Activated CD4-positive, alpha-beta T cell treated with anti-CD3 and anti-CD28 coated beads, Interleukin-2, amount 50 U/mL, for 1 hour (primary cell): ENCODE data around the gene KCNN3.

Experiments used
- DNase-seq: peaks from one replicate; pipeline ENCODE4 v3.0.0-alpha.2; 2020

Gene KCNN3

GRCh38 chr1:154810571-154810970 is 59.5 kb downstream of the KCNN3 start:
- DNase-seq: no peak

- DNase-seq: no peak
These were observed 60.4 kb downstream of the KCNN3 start for GRCh38 chr1:154809436-154810413.

- no peak for DNase-seq
These were observed 61.2 kb downstream of the KCNN3 start for GRCh38 chr1:154808909-154809262.

DNA sequence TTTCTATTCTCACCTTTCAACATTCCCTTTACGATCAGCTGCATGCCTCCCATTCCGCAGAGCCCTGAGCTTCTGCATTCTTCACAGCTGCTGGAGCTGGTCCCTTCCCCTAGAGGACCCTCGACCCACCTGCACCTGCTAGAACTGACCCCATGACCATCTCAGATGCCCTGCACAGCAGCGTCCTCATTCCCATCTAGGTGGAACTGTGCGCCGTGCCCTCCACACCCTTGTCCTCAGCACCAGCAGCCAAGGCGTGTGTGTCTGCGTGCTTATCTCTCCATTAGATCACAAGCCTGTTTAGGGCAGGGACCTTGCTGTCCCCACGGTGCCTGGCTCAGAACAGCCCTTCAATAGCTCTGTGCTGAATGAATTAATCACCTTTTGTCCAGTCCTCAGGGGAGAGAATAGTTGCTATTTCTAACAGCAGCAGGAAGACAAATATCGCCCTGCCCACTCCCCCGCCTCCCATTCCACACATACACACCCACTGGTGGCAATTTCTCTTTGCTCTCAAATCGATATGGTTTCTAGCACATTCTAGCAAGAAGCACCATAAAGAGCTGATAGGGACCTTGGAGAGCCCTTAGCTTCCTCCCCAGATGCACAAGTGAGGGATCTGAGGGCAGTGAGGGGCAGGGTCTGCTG is 61.7 kb downstream of the KCNN3 start:
- no peak for DNase-seq

DNA sequence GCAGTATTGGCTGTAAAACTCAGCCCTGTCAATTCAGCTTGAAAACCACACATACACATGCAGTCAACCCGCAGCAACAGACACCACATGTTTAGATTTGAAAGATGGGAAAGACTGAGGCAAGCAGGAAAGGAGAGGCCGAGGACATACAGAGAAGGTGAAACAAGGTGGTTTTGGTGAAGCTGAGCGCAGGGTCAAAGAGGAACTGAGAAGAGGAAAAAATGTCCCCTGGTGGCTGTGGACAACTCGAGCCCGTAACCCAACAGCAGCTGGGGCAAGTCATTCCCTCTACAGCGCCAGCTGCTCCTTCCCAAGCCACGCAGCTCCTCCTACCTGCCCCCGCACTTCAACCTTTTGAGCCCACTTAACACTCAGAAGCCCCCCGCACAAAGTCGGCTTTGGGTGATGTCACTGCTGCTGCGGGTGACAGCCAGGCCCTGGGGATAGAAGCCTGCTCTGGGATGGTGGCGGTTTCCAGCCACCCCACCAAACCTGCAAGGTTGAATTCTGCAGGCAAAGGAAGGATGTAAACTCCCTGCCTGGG is 63.0 kb downstream of the KCNN3 start:
- DNase-seq: no peak

DNA sequence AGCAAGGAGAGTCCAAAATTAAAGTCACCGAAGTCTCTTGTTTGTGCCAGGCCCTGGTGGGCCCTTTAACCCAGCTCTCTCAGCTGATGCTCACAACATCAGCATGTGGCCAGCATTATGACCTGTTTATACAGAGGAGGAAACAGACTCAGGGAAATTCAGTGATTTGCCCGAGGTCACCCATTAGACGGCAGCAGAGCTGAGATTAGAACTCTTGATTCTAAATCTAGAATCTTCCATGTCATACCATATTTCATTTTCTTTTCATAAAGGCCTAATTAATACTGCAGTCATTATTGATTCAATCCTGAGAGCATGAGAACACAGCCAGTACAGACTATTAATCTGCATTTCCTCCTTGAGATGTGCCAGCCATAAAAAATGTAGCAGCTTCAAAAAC is 63.7 kb downstream of the KCNN3 start:
- no peak for DNase-seq

DNA sequence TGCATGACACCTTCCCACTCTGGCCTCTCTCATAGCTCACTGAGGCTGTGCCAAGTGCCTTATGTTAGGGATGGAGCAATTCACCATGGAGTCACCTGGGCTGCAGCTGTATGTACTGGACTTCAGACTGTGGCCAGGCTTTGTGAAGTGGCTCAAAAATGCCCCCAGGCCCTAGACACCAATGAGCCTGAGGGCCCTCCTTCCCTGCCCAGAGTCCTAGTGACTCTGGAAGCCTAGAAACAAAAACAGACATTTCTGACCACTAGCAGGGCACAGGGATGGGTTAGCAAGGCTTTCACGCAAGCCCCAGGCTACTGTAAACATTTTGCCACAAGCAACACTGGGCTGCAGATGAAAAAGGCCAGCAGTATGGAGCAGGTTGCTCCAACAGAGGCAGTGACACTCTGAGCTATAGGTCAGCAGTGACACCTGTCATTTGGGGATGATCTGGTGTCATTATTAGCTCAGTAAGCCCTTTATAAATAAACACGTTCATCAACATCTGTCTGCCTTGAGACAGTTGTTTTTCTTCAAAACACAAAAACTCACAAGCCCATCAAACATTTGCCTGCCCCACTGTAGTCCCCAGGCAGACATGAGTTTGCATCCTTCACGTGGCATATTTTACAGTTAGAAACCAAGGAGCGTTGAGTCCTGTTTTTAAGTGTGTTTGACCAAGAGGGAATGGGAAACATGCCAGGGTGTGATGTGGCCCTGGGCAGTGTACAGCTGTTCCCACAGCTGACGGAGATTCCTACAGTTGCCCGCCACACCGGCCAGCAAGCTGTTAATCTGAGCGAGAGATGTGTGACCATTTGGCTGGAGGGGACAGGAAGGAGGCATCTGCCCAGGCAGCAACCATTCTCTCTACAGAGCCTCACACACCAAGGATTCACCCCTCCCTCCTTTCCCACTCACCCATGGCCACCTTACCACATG is 66.8 kb downstream of the KCNN3 start:
- no peak for DNase-seq

DNA sequence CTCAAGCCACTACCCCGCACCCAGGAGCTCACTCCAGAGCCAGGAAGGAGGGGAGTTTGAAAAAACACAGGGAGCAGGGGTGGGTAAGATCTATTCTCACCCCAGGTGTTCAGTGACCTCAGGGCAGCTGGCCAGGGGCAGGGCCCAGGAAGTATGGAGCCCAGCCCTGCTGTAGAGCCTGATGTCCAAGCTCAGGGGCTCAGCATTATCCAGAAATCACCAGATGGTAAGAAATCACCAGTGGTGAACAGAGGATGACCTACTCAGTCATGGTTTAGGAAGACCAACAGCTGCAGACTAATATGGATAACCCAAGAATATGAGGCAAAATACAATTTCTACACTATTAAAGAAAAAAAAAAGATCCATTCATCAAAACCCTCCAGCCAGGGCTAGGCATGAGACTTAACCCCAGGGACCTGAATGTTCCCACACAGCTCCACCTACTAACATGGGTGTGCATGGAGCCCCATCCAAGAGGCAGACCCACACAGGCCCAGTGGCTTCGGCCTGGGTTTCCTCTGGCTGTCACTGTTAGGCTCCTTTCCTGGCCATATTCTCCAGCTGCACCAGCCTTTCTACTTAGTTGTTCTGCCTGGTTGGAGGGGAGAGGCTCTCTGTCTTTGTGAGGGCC is 67.6 kb downstream of the KCNN3 start:
- DNase-seq: no peak

- DNase-seq: no peak
These were observed 68.7 kb downstream of the KCNN3 start for GRCh38 chr1:154801234-154802011.

- DNase-seq: no peak
These were observed 70.9 kb downstream of the KCNN3 start for GRCh38 chr1:154799188-154799587.

DNA sequence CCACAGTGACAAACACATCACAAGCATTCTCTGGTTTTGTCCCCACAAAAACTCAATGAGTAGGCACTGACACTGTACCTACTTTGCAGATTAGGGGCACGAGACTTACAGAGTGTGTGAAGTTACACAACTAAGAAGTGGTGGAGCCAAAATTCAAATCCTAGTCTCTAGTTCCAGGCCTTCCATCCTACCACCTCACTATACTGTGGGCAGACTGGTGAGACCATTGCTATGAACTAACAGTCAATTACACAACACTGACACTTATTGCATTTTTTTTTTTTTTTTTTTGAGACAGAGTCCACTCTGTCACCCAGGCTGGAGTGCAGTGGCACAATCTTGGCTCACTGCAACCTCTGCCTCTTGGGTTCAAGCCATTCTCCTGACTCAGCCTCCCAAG is 71.4 kb downstream of the KCNN3 start:
- no peak for DNase-seq

GRCh38 chr1:154797175-154797574 is 72.9 kb downstream of the KCNN3 start:
- DNase-seq: no peak

DNA sequence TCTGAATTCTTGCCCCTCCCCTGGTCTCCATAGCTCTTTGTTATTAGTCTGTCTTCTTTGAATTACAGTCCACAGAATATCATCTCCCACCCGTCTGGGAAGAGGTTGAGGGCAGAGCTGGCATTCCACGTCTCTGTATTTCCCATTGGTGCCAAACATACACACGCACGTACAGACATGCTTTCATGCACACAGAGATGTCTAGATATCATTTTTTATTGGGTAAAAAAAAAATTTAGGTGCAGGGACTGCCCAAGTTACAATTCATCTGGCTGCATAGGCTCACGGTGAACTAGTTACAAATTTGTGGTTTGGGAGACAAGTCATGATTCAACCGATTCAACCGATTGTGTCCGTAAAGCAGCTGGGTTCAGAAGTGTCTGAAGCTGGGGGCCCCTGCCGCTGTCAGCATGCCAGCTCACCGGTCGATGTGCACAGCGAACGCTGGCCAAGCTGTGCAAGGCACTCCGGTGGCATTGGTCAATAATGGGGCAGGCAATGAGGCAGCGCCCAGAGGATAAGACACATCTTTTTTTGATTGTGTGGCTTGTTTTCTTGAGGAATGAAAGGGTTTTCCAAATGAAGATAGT is 73.7 kb downstream of the KCNN3 start:
- no peak for DNase-seq

- DNase-seq: no peak
These were observed 75.5 kb downstream of the KCNN3 start for GRCh38 chr1:154794608-154795007.

DNA sequence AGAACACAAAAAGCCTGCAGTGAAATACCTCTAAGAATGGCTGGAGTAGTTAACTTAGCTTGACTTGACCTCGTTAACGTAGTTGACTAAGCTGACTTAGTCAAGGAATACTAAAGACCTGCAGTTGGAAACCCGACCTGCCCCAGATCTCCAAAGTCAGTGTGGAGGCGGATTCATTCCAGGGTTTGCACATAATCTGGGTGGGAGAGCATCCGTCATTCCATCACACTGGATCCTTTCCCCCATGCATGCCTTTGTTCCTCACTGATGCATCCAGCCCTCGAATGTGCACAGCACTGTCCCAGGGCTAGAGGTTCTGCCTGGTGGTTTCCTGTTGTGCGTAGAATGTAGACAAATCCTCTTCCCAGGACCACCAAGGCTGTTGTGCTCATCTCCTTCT is 76.4 kb downstream of the KCNN3 start:
- DNase-seq: no peak

- no peak for DNase-seq
These were observed 77.2 kb downstream of the KCNN3 start for GRCh38 chr1:154792899-154793298.

DNA sequence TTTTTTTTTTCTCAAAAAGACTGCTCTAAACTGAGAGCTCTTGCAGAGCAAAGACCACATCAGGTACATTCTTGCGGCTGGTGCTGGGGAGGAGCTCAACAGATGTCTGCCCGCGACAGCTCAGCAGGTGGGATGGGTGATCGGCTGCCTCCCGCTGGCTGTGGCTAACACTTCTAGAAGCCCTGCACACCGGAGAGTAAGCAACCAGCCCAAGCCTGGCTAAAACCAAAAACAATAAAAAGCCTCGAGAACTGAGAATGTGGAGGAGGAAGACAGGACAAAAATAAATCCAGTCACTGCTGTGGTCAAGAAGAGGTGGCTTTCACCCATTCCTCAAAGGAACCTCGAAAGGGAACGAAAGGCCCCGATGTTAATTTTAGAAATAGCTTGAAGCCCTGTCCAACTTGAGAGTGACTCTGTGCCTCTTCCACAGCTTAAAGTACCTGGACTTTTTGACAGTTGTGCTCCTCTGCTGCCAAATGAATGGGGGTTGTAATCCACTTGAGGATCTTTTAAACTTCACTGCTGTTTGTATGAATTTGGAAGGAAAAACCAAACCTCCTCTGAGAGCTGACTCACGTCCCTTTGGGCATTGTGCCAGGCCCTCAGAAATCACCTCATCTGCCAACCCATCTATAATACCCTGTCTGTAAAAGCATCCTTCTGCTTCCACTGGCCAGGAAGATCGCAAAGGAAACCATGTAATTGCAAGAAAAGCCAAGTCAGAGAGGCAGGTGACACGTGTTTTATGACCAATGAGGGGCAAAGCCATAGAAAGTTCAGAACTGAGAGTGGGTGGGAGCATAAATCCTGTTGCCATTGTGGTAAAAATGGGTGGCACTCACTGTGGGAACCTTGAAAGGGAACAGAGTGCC is 78.6 kb downstream of the KCNN3 start:
- peak; percentile 77 for DNase-seq

DNA sequence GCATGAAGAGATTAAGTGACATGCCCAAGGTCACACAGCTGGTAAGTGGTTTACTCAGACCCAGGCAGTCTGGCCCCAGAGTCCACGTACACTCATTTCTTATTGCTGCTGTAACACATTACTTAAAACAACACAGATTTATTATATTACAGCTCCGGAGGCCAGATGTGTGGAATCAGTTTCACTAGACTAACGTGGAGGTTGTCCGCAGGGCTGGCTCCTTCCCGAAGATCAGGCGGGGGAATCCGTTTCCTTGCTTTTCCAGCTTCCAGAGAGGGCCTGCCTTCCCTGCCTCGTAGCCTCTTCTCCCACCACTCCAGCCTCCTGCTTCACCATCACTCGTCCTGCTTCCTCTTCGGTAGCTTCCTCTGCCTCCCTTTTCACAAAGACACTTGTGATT is 81.2 kb downstream of the KCNN3 start:
- DNase-seq: no peak

- no peak for DNase-seq
These were observed 81.8 kb downstream of the KCNN3 start for GRCh38 chr1:154788110-154788870.
